ENCODE measurements around the gene PTGDS. TPM values are rescaled to one million over a fixed set of nuclear protein-coding genes. Genes with fewer than 3 reads are reported as not detected.

PTGDS gene
- total RNA-seq, 4 donors from 2014 or later: 6.8 to 59.1 (median 17.8) TPM

DNA sequence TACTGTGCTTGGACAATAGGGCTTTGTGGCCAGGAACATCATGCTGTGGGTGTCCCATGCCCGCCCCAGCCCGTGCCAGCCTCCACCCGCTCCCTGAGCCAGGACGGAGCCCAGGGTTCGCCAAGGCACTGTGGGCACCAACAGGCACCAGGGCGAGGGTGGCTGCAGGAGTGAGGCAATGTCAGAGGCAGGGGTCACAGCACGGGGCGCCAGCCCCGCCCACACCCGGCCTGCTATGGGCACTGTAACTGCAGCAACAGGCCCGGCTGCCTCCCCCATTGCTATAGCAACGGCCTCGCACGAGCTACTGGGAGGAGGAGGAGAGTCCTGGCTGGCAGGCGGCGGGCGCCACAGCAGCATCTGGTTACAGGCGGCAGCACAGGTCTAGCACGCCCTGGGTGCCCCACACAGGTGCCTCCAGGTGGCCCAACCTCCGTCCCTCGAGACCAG is 48.2 kb downstream of the PTGDS start:
- intact Hi-C loops (cut with DNase I; ENCODE audit: low total_unique reads) (no loop called here), in situ Hi-C loops (cut with MboI; ENCODE audit: low pct_ligation_motif_present in 1 of 4, low pct_unique_long_range_greater_than_20kb in 1 of 4, low sequenced_read_pairs in 3 of 4) (loop anchor here in 2 of 4 donors (25.0 kb wide), 1 partner anchor 238 kb away; the partner anchor contains the start of genes CCDC183 (in 2 of the 2) and TMEM141 (in 2 of the 2))
- TF ChIP-seq EP300 (IDR thresholded peaks at IDR 0.05; ENCODE audit: low read depth): no peak
- TF ChIP-seq POLR2A (IDR thresholded peaks at IDR 0.05): no peak
- TF ChIP-seq POLR2AphosphoS5 (IDR thresholded peaks at IDR 0.05): no peak
- TF ChIP-seq, protein P1, sequence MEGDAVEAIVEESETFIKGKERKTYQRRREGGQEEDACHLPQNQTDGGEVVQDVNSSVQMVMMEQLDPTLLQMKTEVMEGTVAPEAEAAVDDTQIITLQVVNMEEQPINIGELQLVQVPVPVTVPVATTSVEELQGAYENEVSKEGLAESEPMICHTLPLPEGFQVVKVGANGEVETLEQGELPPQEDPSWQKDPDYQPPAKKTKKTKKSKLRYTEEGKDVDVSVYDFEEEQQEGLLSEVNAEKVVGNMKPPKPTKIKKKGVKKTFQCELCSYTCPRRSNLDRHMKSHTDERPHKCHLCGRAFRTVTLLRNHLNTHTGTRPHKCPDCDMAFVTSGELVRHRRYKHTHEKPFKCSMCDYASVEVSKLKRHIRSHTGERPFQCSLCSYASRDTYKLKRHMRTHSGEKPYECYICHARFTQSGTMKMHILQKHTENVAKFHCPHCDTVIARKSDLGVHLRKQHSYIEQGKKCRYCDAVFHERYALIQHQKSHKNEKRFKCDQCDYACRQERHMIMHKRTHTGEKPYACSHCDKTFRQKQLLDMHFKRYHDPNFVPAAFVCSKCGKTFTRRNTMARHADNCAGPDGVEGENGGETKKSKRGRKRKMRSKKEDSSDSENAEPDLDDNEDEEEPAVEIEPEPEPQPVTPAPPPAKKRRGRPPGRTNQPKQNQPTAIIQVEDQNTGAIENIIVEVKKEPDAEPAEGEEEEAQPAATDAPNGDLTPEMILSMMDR (IDR thresholded peaks at IDR 0.05): no peak
- H3K4me1 ChIP-seq: peaks cover 16 to 61% (median 48%) of the 10 kb centered on the region in 4 donors
- no peaks in the 10 kb centered on the region for H3K27me3 ChIP-seq
- H3K4me3 ChIP-seq: no peak overlapping the region
- WGBS, 2 donors (ENCODE audit: low coverage in 1 of 2): 55% methylated on average over 21 of the region's 21 CpGs; no CpG with 5 or more reads in 1 of the 2 donors
- H3K9me3 ChIP-seq: no peaks in the 10 kb centered on the region
- no peak for DNase-seq
- no peaks in the 10 kb centered on the region for H3K36me3 ChIP-seq
- H3K27ac ChIP-seq: peak overlapping the region in 1 of 4 donors; percentile 1

DNA sequence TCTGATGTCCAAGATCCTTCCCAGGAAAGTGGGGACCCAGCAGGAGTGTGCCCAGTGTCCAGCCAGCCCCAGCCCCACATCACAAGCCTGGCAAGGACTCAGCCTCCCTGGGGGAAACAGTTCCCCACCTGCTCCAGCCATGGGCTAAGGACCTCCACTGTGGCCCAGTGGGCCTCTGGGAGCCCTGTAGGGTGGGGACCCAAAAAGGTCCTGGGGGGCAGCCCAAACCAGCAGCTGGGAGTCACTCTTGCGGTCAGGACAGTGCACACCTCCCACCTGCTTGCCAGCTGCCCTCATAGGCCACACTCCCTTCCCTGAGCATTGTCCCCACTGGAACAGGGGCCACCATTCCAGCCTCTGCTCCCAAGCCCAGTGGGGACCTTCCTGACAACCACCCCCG is 49.1 kb downstream of the PTGDS start:
- H3K27ac ChIP-seq: no peak overlapping the region
- TF ChIP-seq POLR2AphosphoS5 (IDR thresholded peaks at IDR 0.05) (no peak), EP300 (IDR thresholded peaks at IDR 0.05; ENCODE audit: low read depth) (no peak), POLR2A (IDR thresholded peaks at IDR 0.05) (no peak)
- TF ChIP-seq, protein P1 (IDR thresholded peaks at IDR 0.05): no peak
- in situ Hi-C loops (cut with MboI; ENCODE audit: low pct_ligation_motif_present in 1 of 4, low pct_unique_long_range_greater_than_20kb in 1 of 4, low sequenced_read_pairs in 3 of 4): loop anchor here in 2 of 4 donors (25.0 kb wide), 1 partner anchor 239 kb away; the partner anchor contains the start of genes CCDC183 (in 2 of the 2) and TMEM141 (in 2 of the 2)
- no peaks in the 10 kb centered on the region for H3K9me3 ChIP-seq
- no peaks in the 10 kb centered on the region for H3K27me3 ChIP-seq
- peaks cover 16 to 67% (median 47%) of the 10 kb centered on the region in 4 donors for H3K4me1 ChIP-seq
- H3K36me3 ChIP-seq: no peaks in the 10 kb centered on the region
- WGBS, 2 donors (ENCODE audit: low coverage in 1 of 2): 77% methylated on average over 2 of the region's 2 CpGs; no CpG with 5 or more reads in 1 of the 2 donors
- intact Hi-C loops (cut with DNase I; ENCODE audit: low total_unique reads): no loop called here
- no peak for DNase-seq
- no peak overlapping the region for H3K4me3 ChIP-seq

DNA sequence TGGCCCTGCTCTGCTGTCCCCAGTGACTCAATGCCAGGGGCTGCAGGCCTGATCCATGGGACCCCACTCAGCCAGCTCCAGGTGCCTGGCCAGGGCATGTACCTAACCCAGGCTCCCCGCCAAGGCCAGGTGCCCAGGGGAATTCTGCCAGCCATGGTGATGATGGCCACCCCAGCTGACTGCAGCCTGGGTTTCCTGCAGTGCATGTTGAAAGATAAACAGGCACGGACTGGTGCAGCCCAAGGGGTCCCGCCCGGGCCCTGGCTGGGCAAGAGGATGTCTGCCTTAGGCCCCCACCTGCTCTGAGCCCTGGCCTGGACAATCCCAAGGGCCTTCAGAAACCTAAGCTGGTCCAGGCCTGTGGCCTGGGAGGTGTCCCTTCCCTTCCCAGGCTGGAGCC is 49.5 kb downstream of the PTGDS start:
- no peak for TF ChIP-seq POLR2A (IDR thresholded peaks at IDR 0.05)
- intact Hi-C loops (cut with DNase I; ENCODE audit: low total_unique reads): no loop called here
- WGBS, 2 donors (ENCODE audit: low coverage in 1 of 2): 57% methylated on average over 1 of the region's 4 CpGs; no CpG with 5 or more reads in 1 of the 2 donors
- H3K9me3 ChIP-seq: no peaks in the 10 kb centered on the region
- H3K4me1 ChIP-seq: peaks cover 16 to 68% (median 47%) of the 10 kb centered on the region in 4 donors
- H3K27me3 ChIP-seq: no peaks in the 10 kb centered on the region
- H3K27ac ChIP-seq: peak overlapping the region in 1 of 4 donors; percentile 57
- no peaks in the 10 kb centered on the region for H3K36me3 ChIP-seq
- H3K4me3 ChIP-seq: peak overlapping the region in 1 of 4 donors; percentile 54
- in situ Hi-C loops (cut with MboI; ENCODE audit: low pct_ligation_motif_present in 1 of 4, low pct_unique_long_range_greater_than_20kb in 1 of 4, low sequenced_read_pairs in 3 of 4): loop anchor here in 2 of 4 donors (25.0 kb wide), 1 partner anchor 240 kb away; the partner anchor contains the start of genes CCDC183 (in 2 of the 2) and TMEM141 (in 2 of the 2)
- no peak for DNase-seq

DNA sequence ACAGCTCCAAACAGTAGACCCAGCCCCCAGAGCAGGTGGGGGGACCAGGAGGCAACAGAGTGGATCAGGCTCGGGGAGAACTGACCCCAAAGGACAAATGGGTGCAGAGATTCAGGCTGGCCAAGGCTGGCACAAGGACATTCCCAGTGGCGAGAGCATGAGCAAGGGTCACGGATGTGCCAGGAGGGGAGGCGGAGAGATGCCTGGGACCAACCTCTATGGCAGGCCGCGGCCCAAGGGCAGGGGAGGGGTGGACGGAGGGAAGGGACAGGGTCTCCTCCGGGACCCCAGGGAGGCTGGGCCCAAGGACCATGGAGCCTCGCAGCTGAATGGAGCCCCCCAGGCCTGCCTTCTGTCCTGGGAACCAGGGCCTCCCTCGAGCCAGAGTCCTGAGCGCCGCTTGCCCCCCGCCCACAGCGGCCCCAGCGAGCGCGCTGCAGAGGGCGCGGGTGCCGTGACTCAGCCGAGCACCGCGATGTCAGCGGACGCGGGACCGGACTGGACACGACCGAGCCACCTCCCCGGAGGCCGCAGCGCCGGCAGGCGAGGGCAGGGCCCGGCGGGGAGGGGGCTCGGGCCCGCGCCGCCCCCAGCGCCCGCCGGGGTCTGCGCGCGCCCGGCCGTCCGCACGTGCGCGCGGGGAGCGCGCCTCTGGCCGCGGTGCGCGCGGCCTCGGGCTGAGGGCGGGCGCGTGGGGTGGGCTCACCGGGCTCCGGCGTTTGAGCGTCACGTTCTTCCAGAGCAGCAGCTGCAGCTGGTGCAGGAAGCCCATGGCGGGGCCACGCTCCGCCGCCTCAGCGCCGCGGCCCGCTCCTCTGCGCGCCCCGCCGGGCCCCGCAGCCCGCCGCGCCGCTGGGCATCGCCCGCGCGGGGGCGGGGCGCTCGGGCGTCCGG is 50.3 kb downstream of the PTGDS start, which contains the start of gene ABCA2:
Gene ABCA2, minus strand, starts transcription at position 869 of the 894 bp plus-strand sequence. Its CDS starts 97 bp downstream, at position 772.
- TF ChIP-seq EP300 (IDR thresholded peaks at IDR 0.05; ENCODE audit: low read depth): no peak
- TF ChIP-seq, protein P1 (IDR thresholded peaks at IDR 0.05): no peak
- TF ChIP-seq POLR2AphosphoS5 (IDR thresholded peaks at IDR 0.05): no peak
- TF ChIP-seq POLR2A (IDR thresholded peaks at IDR 0.05): no peak
- no peak for DNase-seq
- Histone ChIP-seq H3K4me3 (peak within 1 kb of the TSS; percentile 41 to 72 (median 59)), H3K27ac (peak within 1 kb of the TSS; percentile 65 to 77 (median 70)), H3K9me3 (no peaks in the 10 kb centered on the region), H3K36me3 (no peaks in the 10 kb centered on the region), H3K27me3 (no peaks in the 10 kb centered on the region), H3K4me1 (peaks cover 16 to 63% (median 45%) of the 10 kb centered on the region in 4 donors)
- WGBS, 2 donors (ENCODE audit: low coverage in 1 of 2): 12% methylated on average over 32 of the region's 95 CpGs; no CpG with 5 or more reads in 1 of the 2 donors
- intact Hi-C loops (cut with DNase I; ENCODE audit: low total_unique reads) (no loop called here), in situ Hi-C loops (cut with MboI; ENCODE audit: low pct_ligation_motif_present in 1 of 4, low pct_unique_long_range_greater_than_20kb in 1 of 4, low sequenced_read_pairs in 3 of 4) (loop anchor here in 2 of 4 donors (25.0 kb wide), 1 partner anchor 240 kb away; the partner anchor contains the start of genes CCDC183 (in 2 of the 2) and TMEM141 (in 2 of the 2))

Measured in transverse colon (tissue), 4 donors.